HepG2 (cell line): ENCODE data around the gene ARHGEF40. TPM values are rescaled to one million over a fixed set of nuclear protein-coding genes. Genes with fewer than 3 reads are reported as not detected.
A peak's percentile ranks its signal among the peaks of the same experiment; 100 is the strongest.

ENCODE experiments used
- CENPBD1 ChIP-seq: sonication (generic); formaldehyde crosslinking; IDR thresholded peaks from 2 replicates; pipeline ENCODE4 v1.8.0; 2022; ENCODE audit warnings: missing genetic modification reagents, low read depth, mild to moderate bottlenecking, borderline replicate concordance
- EP300 ChIP-seq, 3 experiments: sonication (generic) in 1 of 3; formaldehyde crosslinking in 1 of 3; IDR thresholded peaks; 2 replicates each; pipeline versions ENCODE4 v1.5.1 to v1.6.1; 2011 to 2020; ENCODE audit warnings: low read depth in 2 of 3, low read length in 2 of 3, borderline replicate concordance in 1 of 3, improper control_type of control experiment in 1 of 3, mild to moderate bottlenecking in 1 of 3, missing genetic modification reagents in 1 of 3, moderate library complexity in 1 of 3
- FOXA1 ChIP-seq, 2 experiments: fragments of 450-650 bp in 1 of 2; sonication (generic) in 1 of 2; formaldehyde crosslinking in 1 of 2; IDR thresholded peaks; 2 replicates each; pipeline versions ENCODE4 v1.4.0 to v1.6.1; 2016 to 2020; ENCODE audit warnings: missing genetic modification reagents in 1 of 2
- IKZF5 ChIP-seq: IDR thresholded peaks from 2 replicates; pipeline ENCODE4 v1.6.1; 2018; ENCODE audit warnings: missing genetic modification reagents, mild to moderate bottlenecking, missing compliant biosample characterization
- MBNL3 ChIP-seq: fragments of 250-450 bp; sonication (Bioruptor Pico); conservative IDR thresholded peaks from 2 replicates; pipeline ENCODE4 v1.8.0; 2022; ENCODE audit warnings: mild to moderate bottlenecking, inconsistent platforms
- MNT ChIP-seq: fragments of 450-650 bp; IDR thresholded peaks from 2 replicates; pipeline ENCODE4 v1.6.1; 2016
- MTA3 ChIP-seq: sonication (generic); formaldehyde crosslinking; IDR thresholded peaks from 2 replicates; pipeline ENCODE4 v1.4.0; 2020; ENCODE audit warnings: missing genetic modification reagents
- PATZ1 ChIP-seq: sonication (generic); formaldehyde crosslinking; IDR thresholded peaks from 2 replicates; pipeline ENCODE4 v1.4.0; 2020; ENCODE audit warnings: missing genetic modification reagents
- PRMT3 ChIP-seq: sonication (generic); formaldehyde crosslinking; IDR thresholded peaks from 2 replicates; pipeline ENCODE4 v1.8.1; 2022; ENCODE audit warnings: low read depth, mild to moderate bottlenecking, moderate library complexity, missing genetic modification reagents, borderline replicate concordance
- RAD21 ChIP-seq: fragments of 450-650 bp; formaldehyde crosslinking; IDR thresholded peaks from 2 replicates; pipeline ENCODE4 v1.5.0; 2020; ENCODE audit warnings: mild to moderate bottlenecking
- RARG ChIP-seq: sonication (generic); formaldehyde crosslinking; IDR thresholded peaks from 2 replicates; pipeline ENCODE4 v1.4.0; 2020; ENCODE audit warnings: low read depth, mild to moderate bottlenecking, missing genetic modification reagents
- RBFOX2 ChIP-seq: fragments of 200-400 bp; formaldehyde crosslinking; IDR thresholded peaks from 2 replicates; pipeline ENCODE4 v1.6.1; 2017; ENCODE audit warnings: low read depth, mild to moderate bottlenecking, low read length
- SP1 ChIP-seq, 2 experiments: fragments of 450-650 bp in 1 of 2; sonication (generic) in 1 of 2; formaldehyde crosslinking in 1 of 2; IDR thresholded peaks; 2 replicates each; pipeline versions ENCODE4 v1.4.0 to v1.6.1; 2016 to 2020; ENCODE audit warnings: missing genetic modification reagents in 1 of 2
- UBTF ChIP-seq: sonication (generic); formaldehyde crosslinking; IDR thresholded peaks from 2 replicates; pipeline ENCODE4 v1.4.0; 2020; ENCODE audit warnings: mild to moderate bottlenecking, missing genetic modification reagents
- WIZ ChIP-seq: sonication (generic); formaldehyde crosslinking; IDR thresholded peaks from 2 replicates; pipeline ENCODE4 v1.5.1; 2020; ENCODE audit warnings: mild to moderate bottlenecking, missing genetic modification reagents
- ZBTB34 ChIP-seq: sonication (generic); formaldehyde crosslinking; IDR thresholded peaks from 2 replicates; pipeline ENCODE4 v1.8.0; 2022; ENCODE audit warnings: mild to moderate bottlenecking, missing genetic modification reagents
- ZNF563 ChIP-seq: sonication (generic); formaldehyde crosslinking; IDR thresholded peaks from 2 replicates; pipeline ENCODE4 v1.8.0; 2022; ENCODE audit warnings: mild to moderate bottlenecking, moderate library complexity, missing genetic modification reagents
- polyA plus RNA-seq, 8 experiments: library from polyadenylated mRNA; depleted of rRNA in 3 of 8; stranded (reverse) in 7 of 8; unstranded in 1 of 8; fragments of >200 nt; fragmentation: Illumina TruSeq in 4 of 8; extraction: Trizol in 4 of 8; gene quantifications; 2 replicates each; pipeline versions ENCODE4 v1.2.1 to v1.2.3, GENCODE V29; 2011 to 2016; ENCODE audit warnings: low read depth in 4 of 8, missing spikeins in 1 of 8, mixed read lengths in 1 of 8; ENCODE audit not compliant: insufficient read depth in 1 of 8
- total RNA-seq, 5 experiments: library from RNA; depleted of rRNA; stranded (reverse); fragments of >200 nt; fragmentation: Illumina TruSeq; extraction: Trizol; gene quantifications; 2 replicates each; pipeline ENCODE4 v1.2.3, GENCODE V29; 2016; ENCODE audit warnings: low read depth in 1 of 5

The ARHGEF40 gene
- total and polyA plus RNA-seq, 2 of the 13 experiments (the other 11 are each of a cell fraction or from before 2014, with no cell fraction given), result 28.1 to 78.1 TPM

GRCh38 chr14:21060614-21061346 is 9.3 kb upstream of the ARHGEF40 start (continued):
- no peak for TF ChIP-seq PRMT3 (CRISPR knock-in tag)
- no peak for TF ChIP-seq MTA3 (CRISPR knock-in tag)
- TF ChIP-seq RARG (CRISPR knock-in tag), result no peak
- TF ChIP-seq ZBTB34, result peak; percentile 71; the same call in 1 of the 2 replicates
- no peak for TF ChIP-seq RAD21
- TF ChIP-seq IKZF5 (CRISPR knock-in tag), result no peak
- TF ChIP-seq WIZ (CRISPR knock-in tag), result 0 out of 2 replicates have a peak, but pooled peaks have one; percentile 30
- TF ChIP-seq ZNF563 (CRISPR knock-in tag), result no peak
- TF ChIP-seq MNT, result no peak
- TF ChIP-seq PATZ1, result peak; percentile 26; the same call in 1 of the 2 replicates
- TF ChIP-seq EP300 (IDR thresholded peaks at IDR 0.05; ENCODE audit: low read depth in 2 of 2, low read length in 2 of 2), result 0 out of 4 replicates have a peak, but pooled peaks of 1 of the 2 experiments have one; percentile 19
- no peak for TF ChIP-seq EP300 (CRISPR knock-in tag; IDR thresholded peaks at IDR 0.05; ENCODE audit: borderline replicate concordance)
- TF ChIP-seq FOXA1 (IDR thresholded peaks at IDR 0.05), result no peak
- no peak for TF ChIP-seq FOXA1 (CRISPR knock-in tag; IDR thresholded peaks at IDR 0.05)
- TF ChIP-seq UBTF (CRISPR knock-in tag), result no peak
- no peak for TF ChIP-seq SP1 (IDR thresholded peaks at IDR 0.05)
- no peak for TF ChIP-seq SP1 (CRISPR knock-in tag; IDR thresholded peaks at IDR 0.05)
- no peak for TF ChIP-seq RBFOX2
- no peak for TF ChIP-seq CENPBD1 (CRISPR knock-in tag)
- no peak for TF ChIP-seq MBNL3
